CD14-positive monocyte (primary cell): ENCODE results near the gene SHISA3. TPM values are rescaled to one million over a fixed set of nuclear protein-coding genes. Genes with fewer than 3 reads are reported as not detected.

Source experiments
- DNase-seq, 3 donors: peaks; one replicate each; pipeline ENCODE4 v3.0.0-alpha.2; 2011 to 2022
- H2AFZ ChIP-seq: 2 replicates; pipeline ENCODE4 v1.6.0; 2012; ENCODE audit warnings: mild to moderate bottlenecking, low read depth, low read length, inconsistent platforms; ENCODE audit not compliant: insufficient read depth, poor library complexity, severe bottlenecking
- H3K27ac ChIP-seq, 2 donors: 1 replicate in 1 of 2; 2 replicates in 1 of 2; pipeline ENCODE4 v1.5.1; 2012 to 2013; ENCODE audit warnings: low read length in 2 of 2, control low read depth in 1 of 2, inconsistent platforms in 1 of 2, low read depth in 1 of 2, mild to moderate bottlenecking in 1 of 2
- H3K27me3 ChIP-seq, 2 donors: one replicate each; pipeline versions ENCODE4 v1.6.0 to v1.6.1; 2011 to 2013; ENCODE audit warnings: low read length in 2 of 2; ENCODE audit not compliant: control insufficient read depth in 2 of 2, insufficient read depth in 2 of 2
- H3K36me3 ChIP-seq, 2 donors: replicated peaks in 1 of 2; 1 replicate in 1 of 2; 2 replicates in 1 of 2; pipeline versions ENCODE4 v1.5.1 to v1.6.1; 2012 to 2013; ENCODE audit warnings: low read length in 2 of 2, control low read depth in 1 of 2, inconsistent platforms in 1 of 2, mild to moderate bottlenecking in 1 of 2; ENCODE audit not compliant: insufficient read depth in 2 of 2, control insufficient read depth in 1 of 2
- H3K4me1 ChIP-seq, 2 donors: 1 replicate in 1 of 2; 2 replicates in 1 of 2; pipeline versions ENCODE4 v1.5.1 to v1.6.1; 2012 to 2013; ENCODE audit warnings: low read length in 2 of 2, control low read depth in 1 of 2, inconsistent platforms in 1 of 2, mild to moderate bottlenecking in 1 of 2, moderate library complexity in 1 of 2; ENCODE audit not compliant: insufficient read depth in 2 of 2, control insufficient read depth in 1 of 2
- H3K4me2 ChIP-seq: replicated peaks from 2 replicates; pipeline ENCODE3; 2012; ENCODE audit warnings: low read length, moderate library complexity, mild to moderate bottlenecking; ENCODE audit not compliant: poor library complexity, severe bottlenecking; ENCODE audit errors: extremely low read depth
- H3K4me3 ChIP-seq, 3 experiments: fragments of 200-600 bp in 1 of 3; sonication (generic) in 1 of 3; replicated peaks in 1 of 3; 1 replicate in 2 of 3; 2 replicates in 1 of 3; pipeline ENCODE4 v1.5.1; 2011 to 2013; ENCODE audit warnings: low read length in 3 of 3, mild to moderate bottlenecking in 3 of 3, control low read depth in 2 of 3, low read depth in 2 of 3, inconsistent platforms in 1 of 3, moderate library complexity in 1 of 3
- H3K79me2 ChIP-seq: 2 replicates; pipeline ENCODE4 v1.6.0; 2012; ENCODE audit warnings: mild to moderate bottlenecking, control low read depth, inconsistent platforms, low read length, moderate library complexity; ENCODE audit not compliant: insufficient read depth
- H3K9ac ChIP-seq: 2 replicates; pipeline ENCODE4 v1.6.0; 2017; ENCODE audit warnings: low read length, mild to moderate bottlenecking; ENCODE audit not compliant: insufficient read depth, poor library complexity, severe bottlenecking
- H3K9me3 ChIP-seq, 2 donors: replicated peaks in 1 of 2; 1 replicate in 1 of 2; 2 replicates in 1 of 2; pipeline versions ENCODE4 v1.5.1 to v1.6.1; 2012 to 2013; ENCODE audit warnings: low read length in 2 of 2, control low read depth in 1 of 2; ENCODE audit not compliant: control insufficient read depth in 1 of 2, insufficient read depth in 1 of 2
- H4K20me1 ChIP-seq: 2 replicates; pipeline ENCODE4 v1.6.0; 2012; ENCODE audit warnings: mild to moderate bottlenecking, low read length, control low read depth, moderate library complexity; ENCODE audit not compliant: insufficient read depth
- H3K27ac Mint-ChIP-seq, 7 donors: one replicate each; pipeline ENCODE4 v1.8.0; 2020; ENCODE audit warnings: mild to moderate bottlenecking in 7 of 7, mixed read lengths in 7 of 7, moderate library complexity in 6 of 7, inconsistent platforms in 2 of 7
- H3K27me3 Mint-ChIP-seq, 3 donors: one replicate each; pipeline ENCODE4 v1.8.0; 2021 to 2022; ENCODE audit warnings: low read depth in 3 of 3, mild to moderate bottlenecking in 3 of 3, mixed read lengths in 3 of 3, moderate library complexity in 3 of 3, inconsistent platforms in 1 of 3
- H3K36me3 Mint-ChIP-seq, 2 donors: one replicate each; pipeline ENCODE4 v1.8.0; 2020; ENCODE audit warnings: mixed read lengths in 2 of 2, inconsistent platforms in 1 of 2, mild to moderate bottlenecking in 1 of 2
- H3K4me1 Mint-ChIP-seq: one replicate; pipeline ENCODE4 v1.8.0; 2020; ENCODE audit warnings: mild to moderate bottlenecking, mixed read lengths
- H3K4me3 Mint-ChIP-seq, 2 donors: one replicate each; pipeline ENCODE4 v1.8.0; 2020; ENCODE audit warnings: mild to moderate bottlenecking in 2 of 2, mixed read lengths in 2 of 2, moderate library complexity in 1 of 2
- H3K9me3 Mint-ChIP-seq, 7 donors: one replicate each; pipeline ENCODE4 v1.8.0; 2020 to 2022; ENCODE audit warnings: mixed read lengths in 7 of 7, mild to moderate bottlenecking in 6 of 7, moderate library complexity in 6 of 7, inconsistent platforms in 2 of 7
- CTCF ChIP-seq: fragments of 200-600 bp; IDR thresholded peaks from one replicate; pipeline ENCODE4 v1.8.0; 2022; ENCODE audit warnings: antibody characterized with exemption, mild to moderate bottlenecking
- WGBS: methylation state at CpG from one replicate; pipeline ENCODE4 v1.1.5; 2013; ENCODE audit warnings: missing lambda C conversion rate; ENCODE audit not compliant: insufficient coverage; 5-methylcytosine and 5-hydroxymethylcytosine counted together
- intact Hi-C, 2 donors: fragments of 100-400 bp; cut with micrococcal nuclease; formaldehyde crosslinking; loops; one replicate each; pipeline versions ENCODE4 v1.15.0 to v1.15.1; 2023
- polyA plus RNA-seq, 3 donors: library from polyadenylated mRNA; depleted of rRNA in 1 of 3; unstranded in 2 of 3; stranded (reverse) in 1 of 3; fragments of 300-500 nt in 2 of 3; fragments of >200 nt in 1 of 3; fragmentation: Illumina TruSeq in 2 of 3; gene quantifications; 1 replicate in 2 of 3; 2 replicates in 1 of 3; pipeline ENCODE4 v1.2.3, GENCODE V29; 2012 to 2021

The SHISA3 gene
- polyA plus RNA-seq, 3 donors, result not detected

GRCh38 chr4:42359711-42360110 lies 37.6 kb upstream of the SHISA3 start:
- Histone ChIP-seq H3K27me3 (peaks cover 0 to 2% of the 10 kb centered on the region in 2 donors), H4K20me1 (no peaks in the 10 kb centered on the region), H3K36me3 (no peaks in the 10 kb centered on the region), H3K4me3 (no peak overlapping the region), H3K27ac (no peak overlapping the region), H3K9me3 (no peaks in the 10 kb centered on the region), H3K4me2 (no peak overlapping the region), H3K9ac (no peak overlapping the region), H3K79me2 (no peaks in the 10 kb centered on the region), H2AFZ (no peak overlapping the region), H3K4me1 (no peaks in the 10 kb centered on the region)
- DNase-seq, result no peak
- no peak overlapping the region for H3K4me3 Mint-ChIP-seq
- no peak overlapping the region for H3K27ac Mint-ChIP-seq
- H3K4me1 Mint-ChIP-seq, result no peaks in the 10 kb centered on the region
- H3K9me3 Mint-ChIP-seq, result peaks cover 0 to 4% (median 1%) of the 10 kb centered on the region in 7 donors
- H3K27me3 Mint-ChIP-seq, result peaks cover 8 to 21% (median 12%) of the 10 kb centered on the region in 3 donors
- intact Hi-C loops, result no loop called here
- no peaks in the 10 kb centered on the region for H3K36me3 Mint-ChIP-seq
- TF ChIP-seq CTCF, result no peak
- WGBS, result 90% methylated on average over 4 of the region's 5 CpGs

GRCh38 chr4:42360256-42360669 lies 37.0 kb upstream of the SHISA3 start:
- Histone ChIP-seq H3K27me3 (peaks cover 0 to 2% of the 10 kb centered on the region in 2 donors), H3K79me2 (no peaks in the 10 kb centered on the region), H3K4me1 (no peaks in the 10 kb centered on the region), H3K27ac (no peak overlapping the region), H3K4me2 (no peak overlapping the region), H3K9me3 (no peaks in the 10 kb centered on the region), H3K36me3 (no peaks in the 10 kb centered on the region), H4K20me1 (no peaks in the 10 kb centered on the region), H3K9ac (no peak overlapping the region), H3K4me3 (no peak overlapping the region), H2AFZ (no peak overlapping the region)
- intact Hi-C loops, result no loop called here
- Mint-ChIP-seq H3K4me1 (no peaks in the 10 kb centered on the region), H3K9me3 (peaks cover 0 to 5% (median 2%) of the 10 kb centered on the region in 7 donors), H3K4me3 (no peak overlapping the region), H3K27me3 (peaks cover 6 to 17% (median 12%) of the 10 kb centered on the region in 3 donors), H3K27ac (no peak overlapping the region), H3K36me3 (no peaks in the 10 kb centered on the region)
- TF ChIP-seq CTCF, result no peak
- DNase-seq, result no peak
- no CpG with 5 or more reads among the region's 2 CpGs for WGBS
